Measurements from ENCODE around the gene HM13. TPM values are rescaled to one million over a fixed set of nuclear protein-coding genes. Genes with fewer than 3 reads are reported as not detected.

HM13 gene
- total RNA-seq, 2 experiments from 2014 or later: 51.3 to 148 TPM

- TF ChIP-seq CTCF (conservative IDR thresholded peaks at IDR 0.05; ENCODE audit: low read length) (peak; percentile 94), EZH2phosphoT487 (IDR thresholded peaks at IDR 0.05; ENCODE audit: borderline replicate concordance, low read depth, low read length) (no peak)
- Histone ChIP-seq H3K4me2 (ENCODE audit: low read length) (no peak overlapping the region), H3K36me3 (ENCODE audit: insufficient read depth, low read length) (peaks cover 37% of the 10 kb centered on the region), H4K20me1 (ENCODE audit: insufficient read depth, low read length) (no peaks in the 10 kb centered on the region), H3K9me2 (ENCODE audit: insufficient read depth, low read length) (no peaks in the 10 kb centered on the region), H3K4me1 (ENCODE audit: insufficient read depth, low read length, poor library complexity, severe bottlenecking) (peaks cover 42% of the 10 kb centered on the region), H3K27ac (ENCODE audit: low read depth, low read length, poor library complexity, severe bottlenecking) (no peak overlapping the region), H2AFZ (ENCODE audit: low read length) (no peak overlapping the region), H3K9me3 (ENCODE audit: low read length) (no peaks in the 10 kb centered on the region), H3K79me2 (ENCODE audit: insufficient read depth, low read depth, low read length) (no peaks in the 10 kb centered on the region), H3K4me3 (ENCODE audit: low read depth, low read length, poor library complexity, severe bottlenecking) (no peak overlapping the region)
- ChIA-PET POLR2A (no interaction called here), CTCF (ENCODE audit: unreplicated experiment) (interaction anchor here (0.6 to 2.8 kb wide), 7 partner anchors 10 to 789 kb away, joined by 3 to 19 read pairs (median 4); partner anchors contain the start of gene ID1)
- peak; percentile 61 for DNase-seq (ENCODE audit: low spot score)
- BruUV-seq (replicated peaks): no TSS peak
- intact Hi-C loops (cut with micrococcal nuclease; ENCODE audit: unreplicated experiment): loop anchor here (5.0 kb wide), 1 partner anchor 153 kb away; the partner anchor contains the start of gene BCL2L1
Observed at GRCh38 chr20:31569163-31570020, 55.1 kb downstream of the HM13 start.

DNA sequence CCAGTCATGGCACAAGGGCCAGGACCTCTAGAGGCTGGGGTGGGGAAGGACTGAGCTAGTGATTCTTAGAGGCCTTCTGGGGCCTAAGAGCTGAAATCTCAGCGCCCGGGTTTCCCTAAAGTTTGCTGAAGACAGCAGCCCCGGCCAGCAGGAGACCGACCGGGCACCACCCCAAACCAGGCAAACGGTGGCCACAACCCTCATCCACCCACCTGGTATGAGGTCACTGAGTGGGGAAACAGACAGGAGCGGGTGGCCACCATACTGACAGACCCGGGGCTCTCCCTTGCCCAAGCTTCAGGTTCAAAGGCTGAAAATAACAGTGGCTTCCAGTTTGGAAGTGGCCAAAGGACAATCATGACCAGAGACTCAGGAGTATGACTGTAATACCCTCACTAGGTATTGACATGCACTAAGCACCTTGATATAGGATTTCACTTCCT lies 55.8 kb downstream of the HM13 start:
- POLR2A ChIA-PET: no interaction called here
- no peak for DNase-seq (ENCODE audit: low spot score)
- H3K9me2 ChIP-seq (ENCODE audit: insufficient read depth, low read length): no peaks in the 10 kb centered on the region
- no peaks in the 10 kb centered on the region for H3K79me2 ChIP-seq (ENCODE audit: insufficient read depth, low read depth, low read length)
- TF ChIP-seq CTCF (conservative IDR thresholded peaks at IDR 0.05; ENCODE audit: low read length): no peak
- no peak overlapping the region for H2AFZ ChIP-seq (ENCODE audit: low read length)
- intact Hi-C loops (cut with micrococcal nuclease; ENCODE audit: unreplicated experiment): no loop called here
- no peak overlapping the region for H3K4me3 ChIP-seq (ENCODE audit: low read depth, low read length, poor library complexity, severe bottlenecking)
- BruUV-seq (replicated peaks): no TSS peak
- no peak overlapping the region for H3K4me2 ChIP-seq (ENCODE audit: low read length)
- CTCF ChIA-PET (ENCODE audit: unreplicated experiment): interaction anchor here (0.6 to 2.8 kb wide), 6 partner anchors 10 to 789 kb away, joined by 3 to 19 read pairs (median 4); partner anchors contain the start of gene ID1
- H3K4me1 ChIP-seq (ENCODE audit: insufficient read depth, low read length, poor library complexity, severe bottlenecking): peaks cover 42% of the 10 kb centered on the region
- no peaks in the 10 kb centered on the region for H4K20me1 ChIP-seq (ENCODE audit: insufficient read depth, low read length)
- H3K9me3 ChIP-seq (ENCODE audit: low read length): no peaks in the 10 kb centered on the region
- H3K36me3 ChIP-seq (ENCODE audit: insufficient read depth, low read length): peaks cover 35% of the 10 kb centered on the region; the same call in 1 of the 2 replicates
- no peak overlapping the region for H3K27ac ChIP-seq (ENCODE audit: low read depth, low read length, poor library complexity, severe bottlenecking)
